Hepatocyte (in vitro differentiated cells): ENCODE results near the gene LENEP.

ENCODE experiments used
- CTCF ChIP-seq: fragments of 200-600 bp; sonication (generic); IDR thresholded peaks from 2 replicates; pipeline ENCODE4 v1.5.1; 2016; ENCODE audit warnings: antibody characterized with exemption, mild to moderate bottlenecking; ENCODE audit not compliant: poor library complexity
- EZH2 ChIP-seq: fragments of 200-600 bp; sonication (generic); IDR thresholded peaks from 2 replicates; pipeline ENCODE4 v1.6.1; 2016; ENCODE audit warnings: antibody characterized with exemption, mild to moderate bottlenecking, borderline replicate concordance
- EZH2phosphoT487 ChIP-seq: fragments of 200-600 bp; sonication (generic); IDR thresholded peaks from one replicate; pipeline ENCODE4 v1.6.1; 2018; ENCODE audit warnings: antibody characterized with exemption, mild to moderate bottlenecking, low read depth, moderate library complexity; ENCODE audit not compliant: unreplicated experiment, severe bottlenecking

- TF ChIP-seq CTCF (no peak), EZH2 (no peak), EZH2phosphoT487 (no peak)
These were observed 26.2 kb downstream of the LENEP start for GRCh38 chr1:155019377-155020245.
